Endodermal cell (in vitro differentiated cells): ENCODE measurements around the gene ANKDD1A. TPM values are rescaled to one million over a fixed set of nuclear protein-coding genes. Genes with fewer than 3 reads are reported as not detected.

Experiments used
- DNase-seq: peaks from one replicate; pipeline ENCODE4 v3.0.0-alpha.2; 2017
- H3K27ac ChIP-seq: 2 replicates; pipeline ENCODE4 v1.5.1; 2013; ENCODE audit warnings: mild to moderate bottlenecking, low read depth, low read length, moderate library complexity
- H3K27me3 ChIP-seq: 2 replicates; pipeline ENCODE4 v1.6.1; 2013; ENCODE audit warnings: mild to moderate bottlenecking, low read length, moderate library complexity; ENCODE audit not compliant: insufficient read depth, control insufficient read depth, poor library complexity, severe bottlenecking
- H3K36me3 ChIP-seq: 2 replicates; pipeline ENCODE4 v1.7.0; 2013; ENCODE audit warnings: mild to moderate bottlenecking, low read length, moderate library complexity; ENCODE audit not compliant: control insufficient read depth, insufficient read depth
- H3K4me1 ChIP-seq: one replicate; pipeline ENCODE4 v1.7.0; 2013; ENCODE audit warnings: low read length; ENCODE audit not compliant: control insufficient read depth, insufficient read depth
- H3K4me3 ChIP-seq: 2 replicates; pipeline ENCODE4 v1.5.1; 2013; ENCODE audit warnings: mild to moderate bottlenecking, low read length, moderate library complexity
- H3K9ac ChIP-seq: 2 replicates; pipeline ENCODE4 v1.6.1; 2013; ENCODE audit warnings: mild to moderate bottlenecking, low read length, moderate library complexity; ENCODE audit not compliant: poor library complexity, severe bottlenecking; ENCODE audit errors: extremely low read depth
- H3K9me3 ChIP-seq: 2 replicates; pipeline ENCODE4 v1.6.1; 2013; ENCODE audit warnings: mild to moderate bottlenecking, low read length, moderate library complexity; ENCODE audit not compliant: control insufficient read depth
- H3K27ac Mint-ChIP-seq: 2 replicates; pipeline ENCODE4 v1.8.0; 2020; ENCODE audit warnings: mixed read lengths
- H3K27me3 Mint-ChIP-seq: 2 replicates; pipeline ENCODE4 v1.8.0; 2021; ENCODE audit warnings: mild to moderate bottlenecking, mixed read lengths; ENCODE audit not compliant: insufficient read depth
- H3K36me3 Mint-ChIP-seq: 2 replicates; pipeline ENCODE4 v1.8.0; 2020; ENCODE audit warnings: low read depth, mixed read lengths
- H3K4me1 Mint-ChIP-seq: 2 replicates; pipeline ENCODE4 v1.8.0; 2020; ENCODE audit warnings: mixed read lengths
- H3K4me3 Mint-ChIP-seq: 2 replicates; pipeline ENCODE4 v1.8.0; 2020; ENCODE audit warnings: mild to moderate bottlenecking, moderate library complexity, mixed read lengths
- H3K9me3 Mint-ChIP-seq: 2 replicates; pipeline ENCODE4 v1.8.0; 2020; ENCODE audit warnings: mild to moderate bottlenecking, mixed read lengths
- WGBS, 2 experiments: methylation state at CpG; one replicate each; pipeline versions ENCODE4 v1.1.5 to v1.1.7; 2013; ENCODE audit warnings: missing lambda C conversion rate in 2 of 2, mixed read lengths in 1 of 2; ENCODE audit not compliant: insufficient coverage in 1 of 2, insufficient read length in 1 of 2; 5-methylcytosine and 5-hydroxymethylcytosine counted together
- total RNA-seq, 2 donors: library from RNA; stranded (reverse); fragmentation: NEBNext Ultra II Directional in 1 of 2; extraction: Animal tissue kit (Norgen Biotek cat#: 25700) in 1 of 2; gene quantifications; 2 replicates in 1 of 2; 3 replicates in 1 of 2; pipeline ENCODE4 v1.2.1, GENCODE V29; 2021
- TF ChIP-seq, protein P1 (sequence below): fragments of 200-600 bp; sonication (generic); conservative IDR thresholded peaks from 2 replicates; pipeline ENCODE4 v1.5.0; 2021; ENCODE audit warnings: antibody characterized with exemption, mild to moderate bottlenecking

ANKDD1A gene
- total RNA-seq, 2 donors from 2014 or later, result 22.5 to 30.0 TPM

DNA sequence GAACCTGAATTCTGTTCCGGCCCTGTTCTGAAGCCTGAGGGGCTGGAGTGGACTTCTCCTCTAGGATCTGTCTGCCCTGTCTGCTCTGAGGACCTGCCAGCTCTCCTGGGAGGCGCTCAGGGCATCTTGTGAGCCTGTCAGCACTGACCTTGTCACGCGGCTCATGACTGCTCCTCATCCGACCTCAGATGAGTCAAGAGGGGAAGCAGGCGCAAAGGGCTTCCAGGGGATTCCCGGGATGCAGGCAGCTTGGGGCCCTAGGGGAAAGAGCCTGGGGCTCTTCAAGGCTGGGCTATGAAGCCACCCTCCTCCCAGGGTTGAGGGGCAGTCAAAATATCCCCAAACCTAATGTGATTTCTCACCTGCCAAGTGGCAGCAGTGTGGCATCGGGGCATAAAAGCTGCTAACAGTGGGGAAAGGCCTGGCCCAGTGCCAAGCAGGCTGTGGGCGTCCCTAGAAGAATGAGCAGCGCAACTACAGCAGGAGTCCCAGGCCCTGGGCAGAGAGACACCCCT, 27.6 kb upstream of the ANKDD1A start:
- Histone ChIP-seq H3K9ac (no peak overlapping the region), H3K36me3 (no peaks in the 10 kb centered on the region), H3K4me1 (no peaks in the 10 kb centered on the region), H3K4me3 (no peak overlapping the region), H3K9me3 (no peaks in the 10 kb centered on the region), H3K27ac (no peak overlapping the region), H3K27me3 (no peaks in the 10 kb centered on the region)
- no peak overlapping the region for H3K27ac Mint-ChIP-seq
- no peaks in the 10 kb centered on the region for H3K36me3 Mint-ChIP-seq
- peak; percentile 68 for DNase-seq
- no peak overlapping the region for H3K4me3 Mint-ChIP-seq
- no peaks in the 10 kb centered on the region for H3K9me3 Mint-ChIP-seq
- WGBS, 2 experiments, result 78 to 81% methylated on average over 10 of the region's 10 CpGs
- TF ChIP-seq, protein P1, sequence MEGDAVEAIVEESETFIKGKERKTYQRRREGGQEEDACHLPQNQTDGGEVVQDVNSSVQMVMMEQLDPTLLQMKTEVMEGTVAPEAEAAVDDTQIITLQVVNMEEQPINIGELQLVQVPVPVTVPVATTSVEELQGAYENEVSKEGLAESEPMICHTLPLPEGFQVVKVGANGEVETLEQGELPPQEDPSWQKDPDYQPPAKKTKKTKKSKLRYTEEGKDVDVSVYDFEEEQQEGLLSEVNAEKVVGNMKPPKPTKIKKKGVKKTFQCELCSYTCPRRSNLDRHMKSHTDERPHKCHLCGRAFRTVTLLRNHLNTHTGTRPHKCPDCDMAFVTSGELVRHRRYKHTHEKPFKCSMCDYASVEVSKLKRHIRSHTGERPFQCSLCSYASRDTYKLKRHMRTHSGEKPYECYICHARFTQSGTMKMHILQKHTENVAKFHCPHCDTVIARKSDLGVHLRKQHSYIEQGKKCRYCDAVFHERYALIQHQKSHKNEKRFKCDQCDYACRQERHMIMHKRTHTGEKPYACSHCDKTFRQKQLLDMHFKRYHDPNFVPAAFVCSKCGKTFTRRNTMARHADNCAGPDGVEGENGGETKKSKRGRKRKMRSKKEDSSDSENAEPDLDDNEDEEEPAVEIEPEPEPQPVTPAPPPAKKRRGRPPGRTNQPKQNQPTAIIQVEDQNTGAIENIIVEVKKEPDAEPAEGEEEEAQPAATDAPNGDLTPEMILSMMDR, result no peak
- peaks cover 2% of the 10 kb centered on the region for H3K27me3 Mint-ChIP-seq
- peaks cover 2% of the 10 kb centered on the region for H3K4me1 Mint-ChIP-seq

DNA sequence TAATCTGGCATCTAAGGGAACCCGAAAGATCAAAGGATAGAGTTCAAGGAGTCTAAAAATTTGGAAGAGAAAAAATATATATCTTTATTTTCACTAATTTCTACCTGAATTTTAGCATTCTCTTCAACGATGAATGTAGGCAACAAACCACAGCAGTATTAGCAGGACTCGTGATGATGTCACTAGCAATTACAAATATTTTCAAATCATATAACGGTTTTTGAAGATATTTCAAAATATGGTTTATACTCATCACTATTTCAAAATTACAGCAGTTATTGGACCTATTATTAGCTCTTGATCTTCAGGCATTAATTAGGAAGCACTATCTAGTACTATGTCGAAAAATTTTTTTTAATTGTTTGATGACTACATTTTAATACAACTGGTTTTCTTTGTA, 27.0 kb upstream of the ANKDD1A start:
- H3K4me3 ChIP-seq, result no peak overlapping the region
- Mint-ChIP-seq H3K36me3 (no peaks in the 10 kb centered on the region), H3K4me3 (no peak overlapping the region), H3K9me3 (no peaks in the 10 kb centered on the region), H3K27ac (no peak overlapping the region), H3K27me3 (peaks cover 2% of the 10 kb centered on the region), H3K4me1 (peaks cover 2% of the 10 kb centered on the region)
- H3K36me3 ChIP-seq, result no peaks in the 10 kb centered on the region
- no peak overlapping the region for H3K27ac ChIP-seq
- WGBS, 2 experiments, result 94% methylated on average over 4 of the region's 5 CpGs; no CpG with 5 or more reads in 1 of the 2 experiments
- TF ChIP-seq, protein P1, result no peak
- no peak for DNase-seq
- H3K9ac ChIP-seq, result no peak overlapping the region
- no peaks in the 10 kb centered on the region for H3K4me1 ChIP-seq
- H3K9me3 ChIP-seq, result no peaks in the 10 kb centered on the region
- H3K27me3 ChIP-seq, result no peaks in the 10 kb centered on the region

DNA sequence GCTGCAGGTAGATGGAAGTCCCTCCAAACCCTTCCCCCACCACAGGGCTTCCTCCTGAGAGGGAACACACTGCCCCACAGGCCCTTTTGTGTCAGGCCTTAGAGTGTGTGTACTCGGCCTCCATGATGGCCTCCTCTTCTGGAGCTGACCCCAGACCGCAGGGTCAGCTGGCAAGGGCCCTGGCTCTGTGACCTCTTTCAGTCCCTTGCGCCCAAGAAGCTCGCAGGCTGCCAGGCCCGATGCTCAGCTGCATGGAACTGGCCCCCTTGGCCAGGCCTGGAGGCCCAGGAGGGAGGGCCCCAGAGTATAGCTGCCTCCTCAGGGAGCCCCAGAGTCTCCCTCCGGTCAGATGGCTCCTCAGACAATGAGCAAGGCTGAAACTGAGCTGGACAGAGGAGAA, 23.4 kb upstream of the ANKDD1A start:
- no peak overlapping the region for H3K9ac ChIP-seq
- H3K27me3 Mint-ChIP-seq, result no peaks in the 10 kb centered on the region
- whole genome bisulfite sequencing, 2 experiments, result 90 to 92% methylated on average over 3 to 6 of the region's 6 CpGs
- no peak overlapping the region for H3K4me3 Mint-ChIP-seq
- TF ChIP-seq, protein P1, result no peak
- DNase-seq, result no peak
- H3K9me3 Mint-ChIP-seq, result no peaks in the 10 kb centered on the region
- H3K4me3 ChIP-seq, result no peak overlapping the region
- no peaks in the 10 kb centered on the region for H3K27me3 ChIP-seq
- H3K27ac Mint-ChIP-seq, result no peak overlapping the region
- no peak overlapping the region for H3K27ac ChIP-seq
- no peaks in the 10 kb centered on the region for H3K4me1 Mint-ChIP-seq
- no peaks in the 10 kb centered on the region for H3K9me3 ChIP-seq
- H3K4me1 ChIP-seq, result no peaks in the 10 kb centered on the region
- no peaks in the 10 kb centered on the region for H3K36me3 Mint-ChIP-seq
- H3K36me3 ChIP-seq, result no peaks in the 10 kb centered on the region
